ENCODE data around the gene TTLL8. TPM values are rescaled to one million over a fixed set of nuclear protein-coding genes. Genes with fewer than 3 reads are reported as not detected.

TTLL8 gene
- total RNA-seq (2021; fragmentation: NEBNext Ultra II Directional; extraction: Animal tissue kit (Norgen Biotek cat#: 25700)), result not detected in 2 replicates
- polyA plus RNA-seq (2011; rRNA removed), result not detected in 2 replicates
- polyA plus RNA-seq (2011; cell fraction: cytosol; rRNA removed), result not detected
- polyA plus RNA-seq (2011; cell fraction: nucleus; rRNA removed), result not detected
- not detected in 4 replicates for polyA plus RNA-seq (2012, experiment 1 of 2)
- polyA plus RNA-seq (2012, experiment 2 of 2), result not detected
- polyA plus RNA-seq (2013, experiment 1 of 2), result not detected
- not detected for polyA plus RNA-seq (2013, experiment 2 of 2)
- not detected in 2 replicates for polyA minus RNA-seq (2011; rRNA and poly(A)+ RNA removed)
- polyA minus RNA-seq (2011; cell fraction: cytosol; rRNA and poly(A)+ RNA removed), result not detected
- not detected for polyA minus RNA-seq (2011; cell fraction: nucleus; rRNA and poly(A)+ RNA removed)
- long read RNA-seq, experiment 1, result 0 reads
- long read RNA-seq, experiment 2, result 0 reads

- no peak within 1 kb of the TSS for H2AFZ ChIP-seq (ENCODE audit: low read length)
- H3K9ac ChIP-seq (replicated peaks in 1 of 4; ENCODE audit: extremely low read depth in 1 of 4, low read depth in 3 of 4, low read length in 3 of 4), result no peak within 1 kb of the TSS; a peak in 1 of 7 replicates
- no peak for DNase-seq (ENCODE audit: low read depth in 1 of 2, low spot score in 2 of 2)
Measured at GRCh38 chr22:50058061-50058905, at the start of gene TTLL8. Gene TTLL8 (minus strand): TSS chr22:50058298.

More at GRCh38 chr22:50058061-50058905, at the start of gene TTLL8:
- TF ChIP-seq CTBP2 (IDR thresholded peaks at IDR 0.05; ENCODE audit: borderline replicate concordance, insufficient read depth, insufficient read length, low read length), result peak; percentile 29
- TF ChIP-seq SUZ12 (IDR thresholded peaks at IDR 0.05; ENCODE audit: low read length), result peak; percentile 32; the same call in 1 of the 2 replicates
- no peak for TF ChIP-seq BRCA1 (IDR thresholded peaks at IDR 0.05; ENCODE audit: low read depth, low read length)
- Histone ChIP-seq H3K4me1 (replicated peaks in 1 of 4; ENCODE audit: control insufficient read depth in 3 of 4, insufficient read depth in 4 of 4, low read length in 3 of 4) (peaks cover 0 to 11% (median 2%) of the 10 kb centered on the region in 4 experiments; a peak in 4 of 7 replicates), H2BK12ac (ENCODE audit: low read depth, low read length) (no peak within 1 kb of the TSS), H2AK5ac (ENCODE audit: low read depth, low read length) (no peak within 1 kb of the TSS), H3K23ac (ENCODE audit: insufficient read length) (no peak within 1 kb of the TSS), H3K9me3 (ENCODE audit: insufficient read depth in 2 of 2, low read depth in 1 of 2, low read length in 1 of 2) (0 out of 4 replicates have a peak, but pooled peaks cover 0 to 3% of the 10 kb centered on the region in 2 experiments), H4K8ac (ENCODE audit: extremely low read depth, insufficient read depth, low read length) (0 out of 2 replicates have a peak within 1 kb of the TSS, but pooled peaks have one; percentile 47), H2BK15ac (ENCODE audit: low read length) (no peak within 1 kb of the TSS; the same call in 1 of the 2 replicates), H3K27ac (ENCODE audit: low read depth, low read length) (no peak within 1 kb of the TSS), H3K14ac (ENCODE audit: insufficient read length) (no peak within 1 kb of the TSS), H3K79me1 (ENCODE audit: low read depth, low read length) (no peaks in the 10 kb centered on the region), H2BK20ac (ENCODE audit: low read length) (no peak within 1 kb of the TSS), H3K27me3 (replicated peaks in 1 of 4; ENCODE audit: control insufficient read depth in 3 of 4, extremely low read depth in 1 of 4, insufficient read depth in 3 of 4, low read length in 3 of 4) (peaks cover 8 to 20% (median 11%) of the 10 kb centered on the region in 4 experiments), H3K18ac (ENCODE audit: extremely low read depth, low read length) (no peak within 1 kb of the TSS; the same call in none of the 2 replicates), H3K56ac (replicated peaks; ENCODE audit: insufficient read length, low read depth, low read length) (no peak within 1 kb of the TSS), H4K20me1 (replicated peaks in 1 of 2; ENCODE audit: control insufficient read depth in 1 of 2, insufficient read depth in 2 of 2, low read length in 2 of 2) (no peaks in the 10 kb centered on the region), H3K4me3 (ENCODE audit: extremely low read depth in 1 of 4, insufficient read depth in 2 of 4, low read depth in 3 of 4, low read length in 4 of 4) (peak within 1 kb of the TSS; percentile 46 to 66 (median 56)), H3K23me2 (ENCODE audit: low read depth, low read length) (peaks cover 15% of the 10 kb centered on the region; the same call in 1 of the 2 replicates), H3K4me2 (ENCODE audit: insufficient read depth in 1 of 2, low read depth in 2 of 2, low read length in 2 of 2) (peak within 1 kb of the TSS; percentile 86 to 89), H3K79me2 (ENCODE audit: control insufficient read depth in 1 of 2, insufficient read depth in 2 of 2, low read length in 2 of 2) (no peaks in the 10 kb centered on the region), H4K5ac (ENCODE audit: insufficient read length, low read depth, low read length) (no peak within 1 kb of the TSS), H3K36me3 (ENCODE audit: control insufficient read depth in 2 of 4, insufficient read depth in 4 of 4, low read length in 3 of 4) (no peaks in the 10 kb centered on the region), H2BK5ac (ENCODE audit: low read depth, low read length) (no peak within 1 kb of the TSS), H2BK120ac (replicated peaks; ENCODE audit: low read depth, low read length) (no peak within 1 kb of the TSS), H4K91ac (replicated peaks; ENCODE audit: insufficient read length, low read length) (no peak within 1 kb of the TSS), H3K4ac (replicated peaks; ENCODE audit: insufficient read length, low read depth, low read length) (no peak within 1 kb of the TSS)
- ChIA-PET CTCF (ENCODE audit: partially characterized antibody) (interaction anchor here (0.7 to 2.9 kb wide), 13 partner anchors 14 to 296 kb away, joined by 3 to 10 read pairs (median 4); no protein-coding TSS in a partner anchor), POLR2A (ENCODE audit: partially characterized antibody) (interaction anchor here (0.7 to 1.3 kb wide), 2 partner anchors 17 to 140 kb away, joined by 4 to 5 read pairs; partner anchors contain the start of genes ALG12 and CRELD2)
- 5% methylated on average over 20 of the region's 102 CpGs; no CpG with 5 or more reads in 1 of the 2 experiments for WGBS, 2 experiments (ENCODE audit: extremely low coverage in 1 of 2, insufficient coverage in 1 of 2, insufficient read length in 1 of 2, insufficient replicate concordance in 2 of 2, low coverage in 1 of 2, low lambda C conversion rate in 2 of 2, missing lambda C conversion rate in 1 of 2)
- FAIRE-seq, result no peak

All from H1 (cell line).